GM21423 (cell line): Measurements from ENCODE around the gene ASB4.

Experiments
- ATAC-seq: cut with Tn5 transposase; IDR thresholded peaks from one replicate; pipeline ENCODE4 v1.9.1; 2021; ENCODE audit warnings: mild to moderate bottlenecking, moderate library complexity; ENCODE audit not compliant: unreplicated experiment

Gene ASB4

GRCh38 chr7:95525503-95525902 is 39.8 kb downstream of the ASB4 start:
- no peak for ATAC-seq

GRCh38 chr7:95526128-95526738 is 40.5 kb downstream of the ASB4 start:
- ATAC-seq = no peak

- peak; percentile 72 for ATAC-seq
These were observed 41.5 kb downstream of the ASB4 start for GRCh38 chr7:95527033-95527775.

- ATAC-seq = no peak
These were observed 42.1 kb downstream of the ASB4 start for GRCh38 chr7:95527776-95528250.

- no peak for ATAC-seq
These were observed 44.0 kb downstream of the ASB4 start for GRCh38 chr7:95529701-95530100.

GRCh38 chr7:95530881-95531280 is 45.1 kb downstream of the ASB4 start:
- ATAC-seq = no peak

GRCh38 chr7:95531605-95532219 is 46.0 kb downstream of the ASB4 start:
- no peak for ATAC-seq

- ATAC-seq = no peak
These were observed 49.1 kb downstream of the ASB4 start for GRCh38 chr7:95534796-95535195.

- ATAC-seq = no peak
These were observed 49.9 kb downstream of the ASB4 start for GRCh38 chr7:95535662-95536061.

- ATAC-seq = no peak
These were observed 51.0 kb downstream of the ASB4 start for GRCh38 chr7:95536656-95537311.

- ATAC-seq = no peak
These were observed 51.7 kb downstream of the ASB4 start for GRCh38 chr7:95537468-95537867.

GRCh38 chr7:95539426-95539825 is 53.7 kb downstream of the ASB4 start:
- ATAC-seq = no peak

- ATAC-seq = no peak
These were observed 54.6 kb downstream of the ASB4 start for GRCh38 chr7:95540366-95540765.

GRCh38 chr7:95543312-95543711 is 57.6 kb downstream of the ASB4 start:
- no peak for ATAC-seq

- no peak for ATAC-seq
These were observed 58.4 kb downstream of the ASB4 start for GRCh38 chr7:95544171-95544570.

- ATAC-seq = peak; percentile 45
These were observed 59.4 kb downstream of the ASB4 start for GRCh38 chr7:95545007-95545615.

GRCh38 chr7:95545673-95546072 is 59.9 kb downstream of the ASB4 start:
- ATAC-seq = no peak

- no peak for ATAC-seq
These were observed 60.9 kb downstream of the ASB4 start for GRCh38 chr7:95546647-95547046.

- ATAC-seq = no peak
These were observed 61.9 kb downstream of the ASB4 start for GRCh38 chr7:95547361-95548348.
